ENCODE results near the gene VASP. TPM values are rescaled to one million over a fixed set of nuclear protein-coding genes. Genes with fewer than 3 reads are reported as not detected.

The VASP gene
- total RNA-seq, 1 experiment from 2014 or later = 102 TPM

DNA sequence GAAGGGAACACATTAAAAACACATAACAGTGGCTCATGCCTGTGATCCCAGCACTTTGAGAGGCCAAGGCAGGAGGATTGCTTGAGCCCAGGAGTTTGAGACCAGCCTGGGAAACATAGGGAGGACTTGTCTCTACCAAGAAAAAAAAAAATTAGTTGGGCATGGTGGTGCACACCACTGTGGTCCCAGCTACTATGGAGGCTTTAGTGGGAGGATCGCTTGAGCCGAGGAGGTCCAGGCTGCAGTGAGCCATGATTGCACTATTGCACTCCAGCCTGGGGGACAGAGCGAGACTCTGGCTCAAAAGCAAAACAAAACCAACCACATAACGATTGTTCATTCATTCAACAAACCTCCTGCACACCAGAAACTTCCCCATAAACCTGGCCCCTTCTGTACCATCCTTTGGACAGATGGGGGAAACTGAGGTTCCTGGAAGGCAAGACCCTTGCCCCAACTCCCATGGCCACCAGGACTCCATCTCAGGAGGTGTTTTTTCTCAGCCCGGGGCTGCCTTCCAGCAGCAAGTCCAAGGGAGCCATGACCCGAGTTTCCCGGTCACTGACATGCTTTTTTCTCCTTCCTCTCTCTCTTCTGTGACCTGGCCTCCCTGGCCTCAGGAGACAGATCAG lies 35.2 kb upstream of the VASP start:
- H3K9me3 ChIP-seq (ENCODE audit: low read depth, low read length, poor library complexity, severe bottlenecking) = no peaks in the 10 kb centered on the region
- BruUV-seq (replicated peaks) = no TSS peak
- no peak overlapping the region for H3K27ac ChIP-seq (ENCODE audit: low read depth, low read length, poor library complexity, severe bottlenecking)
- POLR2A ChIA-PET (ENCODE audit: low non-redundant PET) = no interaction called here
- intact Hi-C loops (cut with micrococcal nuclease; ENCODE audit: unreplicated experiment) = no loop called here
- no peak for DNase-seq (ENCODE audit: low spot score)
- CTCF ChIA-PET = no interaction called here
- no peaks in the 10 kb centered on the region for H3K36me3 ChIP-seq (ENCODE audit: insufficient read depth, low read length, poor library complexity, severe bottlenecking)
- H3K4me3 ChIP-seq (ENCODE audit: low read depth, low read length, poor library complexity, severe bottlenecking) = no peak overlapping the region
- no peaks in the 10 kb centered on the region for H3K27me3 ChIP-seq (replicated peaks; ENCODE audit: insufficient read depth, low read depth, low read length, poor library complexity)
- H3K4me1 ChIP-seq (ENCODE audit: insufficient read depth, low read length, poor library complexity, severe bottlenecking) = no peaks in the 10 kb centered on the region
- TF ChIP-seq, protein P1, sequence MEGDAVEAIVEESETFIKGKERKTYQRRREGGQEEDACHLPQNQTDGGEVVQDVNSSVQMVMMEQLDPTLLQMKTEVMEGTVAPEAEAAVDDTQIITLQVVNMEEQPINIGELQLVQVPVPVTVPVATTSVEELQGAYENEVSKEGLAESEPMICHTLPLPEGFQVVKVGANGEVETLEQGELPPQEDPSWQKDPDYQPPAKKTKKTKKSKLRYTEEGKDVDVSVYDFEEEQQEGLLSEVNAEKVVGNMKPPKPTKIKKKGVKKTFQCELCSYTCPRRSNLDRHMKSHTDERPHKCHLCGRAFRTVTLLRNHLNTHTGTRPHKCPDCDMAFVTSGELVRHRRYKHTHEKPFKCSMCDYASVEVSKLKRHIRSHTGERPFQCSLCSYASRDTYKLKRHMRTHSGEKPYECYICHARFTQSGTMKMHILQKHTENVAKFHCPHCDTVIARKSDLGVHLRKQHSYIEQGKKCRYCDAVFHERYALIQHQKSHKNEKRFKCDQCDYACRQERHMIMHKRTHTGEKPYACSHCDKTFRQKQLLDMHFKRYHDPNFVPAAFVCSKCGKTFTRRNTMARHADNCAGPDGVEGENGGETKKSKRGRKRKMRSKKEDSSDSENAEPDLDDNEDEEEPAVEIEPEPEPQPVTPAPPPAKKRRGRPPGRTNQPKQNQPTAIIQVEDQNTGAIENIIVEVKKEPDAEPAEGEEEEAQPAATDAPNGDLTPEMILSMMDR (conservative IDR thresholded peaks at IDR 0.05; ENCODE audit: low read depth, low read length) = no peak
- TF ChIP-seq EZH2 (IDR thresholded peaks at IDR 0.05; ENCODE audit: borderline replicate concordance, low read depth, low read length, poor library complexity, severe bottlenecking) = no peak

DNA sequence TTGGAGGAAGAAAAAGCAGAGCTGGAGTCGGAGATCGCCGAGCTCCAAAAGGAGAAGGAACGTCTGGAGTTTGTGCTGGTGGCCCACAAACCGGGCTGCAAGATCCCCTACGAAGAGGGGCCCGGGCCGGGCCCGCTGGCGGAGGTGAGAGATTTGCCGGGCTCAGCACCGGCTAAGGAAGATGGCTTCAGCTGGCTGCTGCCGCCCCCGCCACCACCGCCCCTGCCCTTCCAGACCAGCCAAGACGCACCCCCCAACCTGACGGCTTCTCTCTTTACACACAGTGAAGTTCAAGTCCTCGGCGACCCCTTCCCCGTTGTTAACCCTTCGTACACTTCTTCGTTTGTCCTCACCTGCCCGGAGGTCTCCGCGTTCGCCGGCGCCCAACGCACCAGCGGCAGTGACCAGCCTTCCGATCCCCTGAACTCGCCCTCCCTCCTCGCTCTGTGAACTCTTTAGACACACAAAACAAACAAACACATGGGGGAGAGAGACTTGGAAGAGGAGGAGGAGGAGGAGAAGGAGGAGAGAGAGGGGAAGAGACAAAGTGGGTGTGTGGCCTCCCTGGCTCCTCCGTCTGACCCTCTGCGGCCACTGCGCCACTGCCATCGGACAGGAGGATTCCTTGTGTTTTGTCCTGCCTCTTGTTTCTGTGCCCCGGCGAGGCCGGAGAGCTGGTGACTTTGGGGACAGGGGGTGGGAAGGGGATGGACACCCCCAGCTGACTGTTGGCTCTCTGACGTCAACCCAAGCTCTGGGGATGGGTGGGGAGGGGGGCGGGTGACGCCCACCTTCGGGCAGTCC lies 34.5 kb upstream of the VASP start:
- no peak overlapping the region for H3K27ac ChIP-seq (ENCODE audit: low read depth, low read length, poor library complexity, severe bottlenecking)
- no peak for TF ChIP-seq EZH2 (IDR thresholded peaks at IDR 0.05; ENCODE audit: borderline replicate concordance, low read depth, low read length, poor library complexity, severe bottlenecking)
- TF ChIP-seq, protein P1 (conservative IDR thresholded peaks at IDR 0.05; ENCODE audit: low read depth, low read length) = no peak
- H3K36me3 ChIP-seq (ENCODE audit: insufficient read depth, low read length, poor library complexity, severe bottlenecking) = no peaks in the 10 kb centered on the region
- intact Hi-C loops (cut with micrococcal nuclease; ENCODE audit: unreplicated experiment) = no loop called here
- POLR2A ChIA-PET (ENCODE audit: low non-redundant PET) = no interaction called here
- CTCF ChIA-PET = interaction anchor here (0.6 kb wide), 1 partner anchor 19 kb away, joined by 6 read pairs; no protein-coding TSS in a partner anchor
- BruUV-seq (replicated peaks) = no TSS peak
- peaks cover 1% of the 10 kb centered on the region for H3K4me1 ChIP-seq (ENCODE audit: insufficient read depth, low read length, poor library complexity, severe bottlenecking)
- H3K4me3 ChIP-seq (ENCODE audit: low read depth, low read length, poor library complexity, severe bottlenecking) = no peak overlapping the region
- no peaks in the 10 kb centered on the region for H3K9me3 ChIP-seq (ENCODE audit: low read depth, low read length, poor library complexity, severe bottlenecking)
- no peak for DNase-seq (ENCODE audit: low spot score)
- no peaks in the 10 kb centered on the region for H3K27me3 ChIP-seq (replicated peaks; ENCODE audit: insufficient read depth, low read depth, low read length, poor library complexity)

DNA sequence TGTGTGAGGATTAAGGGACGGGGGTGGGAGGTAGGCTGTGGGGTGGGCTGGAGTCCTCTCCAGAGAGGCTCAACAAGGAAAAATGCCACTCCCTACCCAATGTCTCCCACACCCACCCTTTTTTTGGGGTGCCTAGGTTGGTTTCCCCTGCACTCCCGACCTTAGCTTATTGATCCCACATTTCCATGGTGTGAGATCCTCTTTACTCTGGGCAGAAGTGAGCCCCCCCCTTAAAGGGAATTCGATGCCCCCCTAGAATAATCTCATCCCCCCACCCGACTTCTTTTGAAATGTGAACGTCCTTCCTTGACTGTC lies 34.0 kb upstream of the VASP start:
- Histone ChIP-seq H3K9me3 (ENCODE audit: low read depth, low read length, poor library complexity, severe bottlenecking) (no peaks in the 10 kb centered on the region), H3K4me1 (ENCODE audit: insufficient read depth, low read length, poor library complexity, severe bottlenecking) (peaks cover 5% of the 10 kb centered on the region), H3K4me3 (ENCODE audit: low read depth, low read length, poor library complexity, severe bottlenecking) (no peak overlapping the region), H3K27me3 (replicated peaks; ENCODE audit: insufficient read depth, low read depth, low read length, poor library complexity) (no peaks in the 10 kb centered on the region), H3K27ac (ENCODE audit: low read depth, low read length, poor library complexity, severe bottlenecking) (no peak overlapping the region), H3K36me3 (ENCODE audit: insufficient read depth, low read length, poor library complexity, severe bottlenecking) (no peaks in the 10 kb centered on the region)
- POLR2A ChIA-PET (ENCODE audit: low non-redundant PET) = no interaction called here
- intact Hi-C loops (cut with micrococcal nuclease; ENCODE audit: unreplicated experiment) = no loop called here
- CTCF ChIA-PET = interaction anchor here (0.6 kb wide), 1 partner anchor 20 kb away, joined by 6 read pairs; no protein-coding TSS in a partner anchor
- TF ChIP-seq EZH2 (IDR thresholded peaks at IDR 0.05; ENCODE audit: borderline replicate concordance, low read depth, low read length, poor library complexity, severe bottlenecking) = no peak
- TF ChIP-seq, protein P1 (conservative IDR thresholded peaks at IDR 0.05; ENCODE audit: low read depth, low read length) = no peak
- BruUV-seq (replicated peaks) = no TSS peak
- no peak for DNase-seq (ENCODE audit: low spot score)

Data from A673 (cell line).